AG04450 (cell line): ENCODE measurements around the gene CFAP57. TPM values are rescaled to one million over a fixed set of nuclear protein-coding genes. Genes with fewer than 3 reads are reported as not detected.

Experiments used
- CTCF ChIA-PET: fragments of 300-600, 350-600 bp; formaldehyde crosslinking; extraction: SDS; loops from one replicate; lab custom pipeline; 2022; ENCODE audit warnings: antibody characterized with exemption, inconsistent platforms; lab: Charles Lee
- POLR2A ChIA-PET: fragments of 350-600 bp; formaldehyde crosslinking; extraction: SDS; loops from one replicate; lab custom pipeline; 2021; ENCODE audit warnings: antibody characterized with exemption, inconsistent platforms; lab: Yijun Ruan, JAX
- DNase-seq: peaks from one replicate; pipeline ENCODE4 v3.0.0-alpha.2; 2011; ENCODE audit warnings: low read depth, low spot score
- H3K27ac ChIP-seq: one replicate; pipeline ENCODE4 v1.5.1; 2012; ENCODE audit warnings: low read depth, low read length, control low read depth
- H3K27me3 ChIP-seq: one replicate; pipeline ENCODE4 v1.6.0; 2012; ENCODE audit warnings: low read length; ENCODE audit not compliant: control insufficient read depth, insufficient read depth
- H3K4me3 ChIP-seq: 2 replicates; pipeline ENCODE4 v1.5.1; 2011; ENCODE audit warnings: mild to moderate bottlenecking, low read depth, low read length, control low read depth
- H3K9me3 ChIP-seq: 2 replicates; pipeline ENCODE4 v1.5.1; 2012; ENCODE audit warnings: low read length; ENCODE audit not compliant: control insufficient read depth, insufficient read depth
- polyA plus RNA-seq: library from polyadenylated mRNA; depleted of rRNA; stranded (reverse); fragments of >200 nt; gene quantifications from 2 replicates; pipeline ENCODE4 v1.2.3, GENCODE V29; 2011
- TF ChIP-seq, protein P1 (sequence below): IDR thresholded peaks from 2 replicates; pipeline ENCODE4 v1.5.1; 2011; ENCODE audit warnings: low read depth, low read length, control low read depth, inconsistent platforms

Gene CFAP57
- polyA plus RNA-seq, 1 experiment: 0.58 TPM

DNA sequence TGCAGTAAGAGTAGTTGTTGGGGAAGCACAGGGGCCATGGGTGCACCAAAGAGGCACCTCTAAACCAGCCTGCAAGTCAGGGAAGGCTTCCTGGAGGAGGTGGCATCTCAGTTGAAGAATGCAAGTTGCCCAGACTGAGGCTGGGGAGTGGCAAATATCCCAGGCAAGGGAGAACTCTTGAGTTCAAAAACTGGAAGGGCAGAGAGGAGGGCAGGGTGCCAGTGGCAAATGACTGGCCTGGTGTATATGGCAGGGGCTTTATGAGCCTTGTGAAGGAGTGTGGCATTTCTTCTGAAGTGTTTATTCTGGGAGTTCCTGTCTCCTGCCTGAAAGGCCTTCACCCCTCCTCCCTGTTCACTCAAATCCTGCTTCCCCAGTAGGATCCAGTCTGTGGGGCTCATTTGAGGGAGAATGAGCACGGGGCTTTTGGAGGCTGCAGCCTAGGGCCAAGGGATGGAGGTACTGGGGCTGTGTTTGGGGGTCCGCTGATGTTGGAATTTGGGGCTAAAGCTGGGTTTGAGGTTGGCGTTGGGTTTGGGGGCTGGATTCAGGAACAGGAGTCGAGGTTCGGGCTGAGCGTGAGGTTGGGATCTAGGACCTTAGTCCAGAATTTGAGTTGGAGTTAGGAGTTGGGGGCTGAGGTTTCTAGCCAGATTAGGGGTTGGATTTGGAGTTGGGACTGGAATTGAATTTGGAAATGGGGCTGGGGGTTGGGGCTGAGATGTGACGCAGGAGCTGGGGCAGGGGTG, 97.7 kb downstream of the CFAP57 start, which contains the start of gene TMEM125:
Gene TMEM125, plus strand, starts transcription at position 357 of the 749 bp plus-strand sequence. CDS start 2,740 bp downstream, outside the sequence.
- H3K27ac ChIP-seq: no peak within 1 kb of the TSS
- no peak within 1 kb of the TSS for H3K4me3 ChIP-seq
- no peak for DNase-seq
- POLR2A ChIA-PET: no interaction called here
- H3K9me3 ChIP-seq: no peaks in the 10 kb centered on the region; the same call in 1 of the 2 replicates
- TF ChIP-seq, protein P1, sequence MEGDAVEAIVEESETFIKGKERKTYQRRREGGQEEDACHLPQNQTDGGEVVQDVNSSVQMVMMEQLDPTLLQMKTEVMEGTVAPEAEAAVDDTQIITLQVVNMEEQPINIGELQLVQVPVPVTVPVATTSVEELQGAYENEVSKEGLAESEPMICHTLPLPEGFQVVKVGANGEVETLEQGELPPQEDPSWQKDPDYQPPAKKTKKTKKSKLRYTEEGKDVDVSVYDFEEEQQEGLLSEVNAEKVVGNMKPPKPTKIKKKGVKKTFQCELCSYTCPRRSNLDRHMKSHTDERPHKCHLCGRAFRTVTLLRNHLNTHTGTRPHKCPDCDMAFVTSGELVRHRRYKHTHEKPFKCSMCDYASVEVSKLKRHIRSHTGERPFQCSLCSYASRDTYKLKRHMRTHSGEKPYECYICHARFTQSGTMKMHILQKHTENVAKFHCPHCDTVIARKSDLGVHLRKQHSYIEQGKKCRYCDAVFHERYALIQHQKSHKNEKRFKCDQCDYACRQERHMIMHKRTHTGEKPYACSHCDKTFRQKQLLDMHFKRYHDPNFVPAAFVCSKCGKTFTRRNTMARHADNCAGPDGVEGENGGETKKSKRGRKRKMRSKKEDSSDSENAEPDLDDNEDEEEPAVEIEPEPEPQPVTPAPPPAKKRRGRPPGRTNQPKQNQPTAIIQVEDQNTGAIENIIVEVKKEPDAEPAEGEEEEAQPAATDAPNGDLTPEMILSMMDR: no peak
- peaks cover 9% of the 10 kb centered on the region for H3K27me3 ChIP-seq
- CTCF ChIA-PET: no interaction called here

DNA sequence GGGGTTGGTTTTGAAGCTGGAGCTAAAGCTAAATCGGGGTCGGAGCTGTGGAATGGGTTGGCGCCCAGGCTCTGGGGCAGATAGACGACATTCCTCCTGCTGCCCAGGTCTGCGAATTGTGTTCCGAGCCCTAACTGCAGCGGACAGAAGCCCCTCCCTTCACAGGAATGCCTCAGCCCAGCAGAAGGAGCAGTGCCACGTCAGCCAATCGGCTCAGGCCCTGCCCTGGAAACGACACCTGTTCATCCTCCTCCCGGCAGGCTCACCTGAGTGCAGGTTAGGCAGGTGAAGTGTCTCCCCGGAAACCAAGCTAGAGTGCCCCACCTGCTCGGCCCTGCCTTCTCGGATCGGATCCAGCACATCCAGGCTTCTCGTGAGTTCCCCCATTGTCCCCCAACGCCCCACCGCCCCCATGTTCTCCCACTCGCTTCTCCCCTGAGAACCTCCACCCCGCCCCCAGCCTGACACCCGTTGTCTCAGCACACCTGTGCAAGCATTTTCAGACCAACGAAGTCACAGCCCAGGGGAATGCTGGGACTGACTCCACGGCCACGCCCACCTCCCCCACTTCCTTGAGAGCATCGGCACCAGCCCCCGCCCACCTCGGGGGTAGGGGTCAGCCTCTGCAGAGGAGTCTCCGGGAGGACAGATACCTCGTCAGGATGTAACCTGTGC, 98.4 kb downstream of the CFAP57 start:
- H3K9me3 ChIP-seq: no peaks in the 10 kb centered on the region; the same call in 1 of the 2 replicates

DNA sequence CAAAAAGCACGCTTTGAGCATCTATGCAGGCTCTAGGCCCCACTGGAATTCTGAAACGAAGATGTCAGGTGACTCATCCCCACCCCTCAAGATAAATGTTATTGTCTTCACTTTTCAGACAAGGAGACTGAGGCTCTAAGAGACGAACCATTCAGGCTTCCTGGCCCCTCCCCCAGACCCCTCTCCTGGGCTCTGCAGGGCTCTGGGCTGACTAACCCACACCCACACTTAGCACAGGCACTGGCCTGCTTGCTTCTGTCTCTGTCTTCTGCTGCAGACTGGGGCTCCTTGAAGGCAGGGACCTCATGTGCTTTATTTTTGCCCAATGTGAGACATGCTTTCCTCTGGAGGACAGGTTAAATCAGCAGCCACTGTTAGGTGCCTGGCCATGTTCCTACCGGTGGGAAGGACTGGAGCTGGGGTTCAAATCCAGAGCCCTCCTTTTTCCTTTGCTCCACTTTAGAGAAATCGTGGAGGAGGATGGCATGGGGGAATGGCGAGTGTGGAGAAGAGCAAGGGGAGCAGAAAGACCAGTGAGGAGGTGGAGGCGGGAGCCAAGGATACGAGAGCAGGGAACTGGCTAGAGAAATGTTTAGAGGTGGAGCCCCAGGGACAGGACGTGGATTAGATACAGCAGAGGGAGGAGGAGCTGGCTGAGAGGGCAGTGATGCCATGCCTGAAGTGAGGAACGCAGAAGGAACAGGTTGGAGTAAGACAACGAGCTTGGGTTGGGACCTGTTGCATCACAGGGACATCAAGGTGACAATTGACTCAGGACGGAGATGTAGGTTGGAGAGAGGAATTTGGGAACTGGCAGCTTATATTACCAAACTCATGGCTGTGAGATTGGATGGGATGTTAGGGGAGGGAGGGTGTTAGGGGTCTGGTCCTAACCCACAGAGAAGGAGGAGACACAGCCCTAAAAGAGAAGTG, 99.3 kb downstream of the CFAP57 start:
- ChIA-PET CTCF (no interaction called here), POLR2A (no interaction called here)
- Histone ChIP-seq H3K4me3 (no peak overlapping the region), H3K27me3 (peaks cover 9% of the 10 kb centered on the region), H3K9me3 (no peaks in the 10 kb centered on the region; the same call in 1 of the 2 replicates), H3K27ac (no peak overlapping the region)
- DNase-seq: no peak
- TF ChIP-seq, protein P1: no peak

More for the DNA sequence above, 98.4 kb downstream of the CFAP57 start:
- CTCF ChIA-PET: no interaction called here
- Histone ChIP-seq H3K4me3 (no peak overlapping the region), H3K27me3 (peaks cover 9% of the 10 kb centered on the region), H3K27ac (no peak overlapping the region)
- TF ChIP-seq, protein P1: no peak
- no peak for DNase-seq
- POLR2A ChIA-PET: no interaction called here

DNA sequence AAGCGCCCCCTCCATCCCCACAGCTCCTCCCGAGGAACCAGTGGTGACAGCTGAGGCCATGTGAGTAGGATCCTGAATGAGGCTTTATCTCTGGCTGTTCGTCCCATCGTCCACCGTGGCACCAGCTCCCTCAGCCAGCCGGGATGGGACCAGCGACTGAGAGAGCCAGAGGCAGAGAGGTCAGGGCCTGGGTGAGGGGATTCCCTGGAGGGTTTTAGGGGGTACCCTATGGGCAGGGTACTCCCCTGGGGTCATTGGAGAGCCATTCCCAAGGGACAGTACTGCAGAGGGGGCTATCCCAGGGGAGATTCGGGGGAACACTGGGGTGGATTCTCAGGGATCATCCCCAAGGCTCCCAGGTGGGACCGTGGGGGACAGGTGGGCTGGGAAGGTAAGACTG, 100.0 kb downstream of the CFAP57 start:
- Histone ChIP-seq H3K27ac (no peak overlapping the region), H3K27me3 (peaks cover 11% of the 10 kb centered on the region), H3K9me3 (no peaks in the 10 kb centered on the region; the same call in 1 of the 2 replicates), H3K4me3 (no peak overlapping the region)
- no peak for DNase-seq
- CTCF ChIA-PET: no interaction called here
- TF ChIP-seq, protein P1: no peak
- POLR2A ChIA-PET: no interaction called here
